Medulla oblongata (tissue), 1 donor: Measurements from ENCODE around the gene SUZ12.
"Not testable (repeated sequence)": the region's sequence is repeated elsewhere in the genome, so short reads cannot be mapped to it uniquely, and the experiment has no call there.

ENCODE experiments used
- DNase-seq: peaks from one replicate; pipeline ENCODE4 v3.0.0-alpha.2; 2015; ENCODE audit errors: extremely low spot score

Gene SUZ12

DNA sequence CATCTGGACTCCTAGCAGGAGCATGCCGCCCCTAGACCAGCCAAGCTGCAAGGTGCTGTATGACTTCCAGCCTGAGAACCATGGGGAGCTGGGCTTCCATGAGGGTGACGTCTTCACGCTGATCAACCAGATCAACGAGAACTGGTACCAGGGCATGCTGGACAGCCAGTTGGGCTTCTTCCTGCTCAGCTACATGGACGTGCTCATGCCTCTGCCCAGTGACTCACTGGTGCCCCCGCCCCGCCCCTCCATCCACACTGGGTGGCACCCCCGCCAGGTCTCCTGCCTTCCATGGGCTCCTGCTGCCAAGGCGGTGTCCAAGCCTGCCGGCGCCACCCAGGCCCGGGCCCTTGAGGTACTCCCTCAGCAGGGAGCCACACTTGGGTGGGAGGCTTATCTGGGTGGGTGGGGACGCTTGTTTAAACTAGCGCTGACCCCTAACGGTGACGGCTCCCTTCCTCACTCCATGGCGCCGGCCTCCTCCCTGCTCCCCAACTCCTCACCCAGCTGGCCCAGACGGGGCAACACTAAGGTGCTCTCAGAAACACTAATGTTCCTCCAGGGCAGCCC, 104.6 kb downstream of the SUZ12 start:
- DNase-seq = not testable (repeated sequence)

DNA sequence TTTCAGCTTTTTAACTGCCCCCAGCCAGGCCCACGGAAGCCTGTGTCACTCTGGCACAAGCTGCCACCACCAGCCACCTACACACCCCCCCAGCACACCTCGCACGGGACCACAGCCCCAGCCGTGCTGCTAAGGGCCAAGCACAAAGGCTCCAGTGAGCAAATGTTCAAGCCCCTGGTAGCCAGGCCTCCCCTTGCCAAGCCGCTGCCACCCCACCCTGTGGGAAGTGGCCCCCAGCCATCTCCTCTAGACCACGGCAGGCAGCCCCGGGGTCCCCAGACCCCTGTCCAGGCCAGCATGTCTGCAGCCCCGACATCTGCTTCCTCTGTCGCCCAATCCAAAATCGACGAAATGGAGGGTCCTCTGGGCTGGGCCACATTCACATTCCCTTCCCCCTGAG, 105.5 kb downstream of the SUZ12 start:
- DNase-seq = not testable (repeated sequence)

DNA sequence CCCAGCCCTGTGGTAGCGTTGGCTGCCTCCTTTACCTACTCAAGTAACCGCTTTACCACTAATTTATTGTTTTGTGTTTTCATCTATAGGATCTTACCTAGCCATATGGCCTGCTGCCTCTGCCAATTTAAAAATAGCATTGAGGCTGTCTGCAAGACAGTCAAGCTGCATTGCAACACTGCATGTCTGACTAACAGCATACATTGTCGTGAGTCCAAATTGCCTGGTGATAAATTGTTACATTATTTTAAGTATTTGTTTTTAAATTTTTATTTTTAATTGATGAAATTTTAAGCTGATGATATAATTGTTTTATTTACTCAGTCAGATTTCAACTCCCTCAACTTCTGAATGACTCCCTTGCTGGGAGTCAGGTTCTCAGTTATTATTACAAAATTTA, 108.8 kb downstream of the SUZ12 start:
- DNase-seq = not testable (repeated sequence)

DNA sequence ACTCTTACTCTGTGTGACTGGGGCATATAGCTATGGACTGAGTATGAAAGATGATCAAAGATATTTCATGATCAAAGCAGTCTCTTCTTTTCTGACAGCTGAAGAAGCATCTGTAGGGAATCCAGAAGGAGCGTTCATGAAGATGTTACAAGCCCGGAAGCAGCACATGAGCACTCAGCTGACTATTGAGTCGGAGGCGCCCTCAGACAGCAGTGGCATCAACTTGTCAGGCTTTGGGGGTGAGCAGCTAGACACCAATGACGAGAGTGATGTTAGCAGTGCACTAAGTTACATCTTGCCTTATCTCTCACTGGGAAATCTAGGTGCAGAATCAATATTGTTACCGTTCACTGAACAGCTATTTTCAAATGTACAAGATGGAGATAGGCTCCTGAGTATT, 110.9 kb downstream of the SUZ12 start:
- DNase-seq = not testable (repeated sequence)
